Dermis microvascular lymphatic vessel endothelial cell (primary cell): ENCODE results near the gene CTSE. TPM values are rescaled to one million over a fixed set of nuclear protein-coding genes. Genes with fewer than 3 reads are reported as not detected.
A peak's percentile ranks its signal among the peaks of the same experiment; 100 is the strongest.
"Not testable (repeated sequence)": the region's sequence is repeated elsewhere in the genome, so short reads cannot be mapped to it uniquely, and the experiment has no call there.

ENCODE experiments used
- DNase-seq, 2 donors: peaks; one replicate each; pipeline versions ENCODE4 v3.0.0 to v3.0.0-alpha.2; 2010; ENCODE audit warnings: low read depth in 2 of 2
- total RNA-seq: library from RNA; depleted of rRNA; stranded (reverse); fragments of >200 nt; gene quantifications from 2 replicates; pipeline ENCODE4 v1.2.1, GENCODE V29; 2014

The CTSE gene
- not detected in 2 replicates for total RNA-seq

- no peak for DNase-seq
Measured at GRCh38 chr1:206023695-206024094, at the start of gene CTSE. Gene CTSE (minus strand): TSS chr1:206023895. CDS start chr1:206023791, 104 bp downstream.

DNA sequence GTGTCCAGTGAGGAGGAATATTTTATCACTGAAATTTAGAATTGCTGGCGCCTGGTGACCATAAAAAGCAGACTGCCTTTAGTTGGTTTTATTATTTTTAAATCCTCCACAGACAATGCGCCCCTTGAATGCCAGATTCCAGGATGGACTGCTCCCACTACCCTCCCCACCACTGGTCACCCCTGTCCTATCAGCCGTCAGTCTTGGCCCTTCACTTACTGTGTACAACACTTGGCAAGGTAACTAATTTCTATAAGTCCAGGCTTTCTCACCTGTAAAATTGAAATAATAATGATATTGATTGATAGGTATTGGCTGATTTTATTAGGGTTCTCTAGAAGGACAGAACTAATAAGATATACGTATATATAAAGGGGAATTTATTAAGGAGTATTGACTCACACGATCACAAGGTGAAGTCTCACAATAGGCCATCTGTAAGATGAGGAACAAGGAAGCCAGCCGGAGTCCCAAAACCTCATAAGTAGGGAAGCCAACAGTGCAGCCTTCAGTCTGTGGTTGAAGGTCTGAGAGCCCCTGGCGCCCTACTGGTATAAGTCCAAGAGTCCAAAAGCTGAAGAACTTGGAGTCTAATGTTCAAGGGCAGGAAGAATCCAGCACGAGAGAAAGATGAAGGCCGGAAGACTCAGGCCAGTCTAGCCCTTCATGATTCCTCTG lies 47.1 kb upstream of the CTSE start:
- no peak for DNase-seq

DNA sequence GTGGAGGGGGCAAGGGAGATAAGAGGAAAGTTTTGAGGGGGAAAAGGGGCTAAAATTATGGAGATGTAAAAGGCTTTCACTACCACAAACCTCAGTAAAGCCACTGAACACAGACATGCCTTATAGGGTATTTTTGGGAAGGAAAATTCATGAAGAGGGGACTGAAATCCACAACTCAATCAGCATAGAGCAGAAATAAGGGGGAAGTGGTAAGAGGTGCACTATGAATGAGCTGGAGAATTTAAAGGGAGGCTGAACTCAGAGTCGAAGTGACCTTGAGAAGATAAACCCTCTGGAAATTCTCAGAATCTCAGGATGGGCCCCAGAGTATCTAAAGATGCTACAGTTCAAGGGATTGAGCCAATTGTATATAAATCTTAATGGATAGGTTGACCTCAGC lies 44.6 kb upstream of the CTSE start:
- DNase-seq = no peak

DNA sequence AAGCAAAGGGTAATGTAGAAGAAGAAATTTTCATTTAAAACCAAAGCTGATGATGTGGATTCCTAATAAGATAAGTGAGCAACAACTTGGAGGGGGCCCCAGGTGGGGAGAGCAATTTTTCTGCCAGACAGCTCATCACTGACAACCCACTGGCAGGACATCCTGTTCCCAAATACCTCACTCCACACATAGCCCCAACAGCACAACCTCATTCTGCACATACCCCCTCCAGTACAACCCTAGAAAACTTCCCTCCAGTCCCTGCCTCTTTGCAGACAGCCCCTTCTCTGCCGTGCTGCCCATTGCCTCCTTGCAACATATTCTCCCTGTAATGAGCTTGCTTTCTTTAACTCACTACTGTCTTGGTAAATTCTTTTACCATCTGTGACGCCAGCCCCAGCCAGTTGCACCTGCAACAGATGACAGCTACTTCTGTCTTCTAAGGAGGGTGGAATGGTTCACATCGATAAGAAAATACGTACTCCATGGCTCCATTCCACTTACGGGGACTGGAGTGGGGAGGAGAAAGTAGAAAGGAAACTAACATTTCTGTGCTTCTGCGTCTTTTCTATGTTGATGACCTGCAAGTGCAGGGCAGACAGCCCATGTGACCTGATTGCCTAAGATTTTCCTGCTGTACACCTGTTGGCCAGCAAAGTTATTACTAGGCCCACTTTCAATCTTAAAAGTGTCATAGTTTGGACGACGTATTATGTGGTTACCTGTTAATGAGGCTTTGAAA lies 44.0 kb upstream of the CTSE start:
- DNase-seq = no peak

DNA sequence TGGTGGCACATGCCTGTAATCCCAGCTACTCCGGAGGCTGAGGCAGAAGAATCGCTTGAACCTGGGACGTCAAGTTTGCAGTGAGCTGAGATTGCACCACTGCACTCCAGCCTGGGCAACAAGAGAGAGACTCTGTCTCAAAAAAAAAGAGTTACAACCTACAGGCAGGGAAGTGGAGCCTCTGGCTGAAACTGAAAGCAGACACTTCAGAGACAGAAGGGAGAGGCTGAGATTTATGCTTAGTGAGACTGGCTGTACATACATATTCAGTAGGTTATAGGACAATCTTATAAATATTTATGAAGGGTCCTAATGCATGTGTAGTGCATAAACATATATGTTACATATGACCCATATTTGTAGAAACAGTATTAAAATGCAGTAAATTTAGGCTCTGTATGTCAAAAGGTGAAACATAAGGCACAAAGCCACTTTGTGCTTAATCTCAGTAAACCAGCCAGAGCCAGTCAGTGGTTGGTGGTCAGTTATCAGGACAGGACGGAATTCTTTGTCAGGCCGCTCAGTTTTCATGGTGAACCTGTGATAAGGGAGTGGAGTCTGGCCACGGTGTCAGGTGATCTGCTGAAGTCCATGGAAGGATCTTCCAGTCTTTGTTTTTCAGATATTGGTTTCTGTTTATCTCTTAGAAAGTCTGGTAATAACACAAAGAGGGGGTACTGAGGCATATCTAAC lies 42.9 kb upstream of the CTSE start:
- DNase-seq = no peak

- DNase-seq = no peak
Measured at GRCh38 chr1:206065547-206066145, 42.0 kb upstream of the CTSE start.

DNA sequence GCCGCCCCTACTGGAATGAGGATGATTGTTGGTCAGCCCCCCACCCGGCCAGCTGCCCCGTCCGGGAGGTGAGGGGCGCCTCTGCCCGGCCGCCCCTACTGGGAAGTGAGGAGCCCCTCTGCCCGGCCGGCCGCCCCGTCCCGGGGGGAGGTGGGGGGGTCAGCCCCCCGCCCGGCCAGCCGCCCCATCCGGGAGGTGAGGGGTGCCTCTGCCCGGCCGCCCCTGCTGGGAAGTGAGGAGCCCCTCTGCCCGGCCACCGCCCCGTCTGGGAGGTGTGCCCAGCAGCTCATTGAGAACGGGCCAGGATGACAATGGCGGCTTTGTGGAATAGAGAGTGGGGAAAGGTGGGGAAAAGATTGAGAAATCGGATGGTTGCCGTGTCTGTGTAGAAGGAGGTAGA lies 40.8 kb upstream of the CTSE start:
- DNase-seq = not testable (repeated sequence)

DNA sequence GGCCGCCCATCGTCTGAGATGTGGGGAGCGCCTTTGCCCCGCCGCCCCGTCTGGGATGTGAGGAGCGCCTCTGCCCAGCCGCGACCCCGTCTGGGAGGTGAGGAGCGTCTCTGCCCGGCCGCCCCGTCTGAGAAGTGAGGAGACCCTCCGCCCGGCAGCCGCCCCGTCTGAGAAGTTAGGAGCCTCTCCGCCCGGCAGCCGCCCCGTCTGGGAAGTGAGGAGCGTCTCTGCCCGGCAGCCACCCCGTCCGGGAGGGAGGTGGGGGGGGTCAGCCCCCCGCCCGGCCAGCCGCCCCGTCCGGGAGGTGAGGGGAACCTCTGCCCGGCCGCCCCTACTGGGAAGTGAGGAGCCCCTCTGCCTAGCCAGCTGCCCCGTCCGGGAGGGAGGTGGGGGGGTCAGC lies 40.3 kb upstream of the CTSE start:
- not testable (repeated sequence) for DNase-seq

DNA sequence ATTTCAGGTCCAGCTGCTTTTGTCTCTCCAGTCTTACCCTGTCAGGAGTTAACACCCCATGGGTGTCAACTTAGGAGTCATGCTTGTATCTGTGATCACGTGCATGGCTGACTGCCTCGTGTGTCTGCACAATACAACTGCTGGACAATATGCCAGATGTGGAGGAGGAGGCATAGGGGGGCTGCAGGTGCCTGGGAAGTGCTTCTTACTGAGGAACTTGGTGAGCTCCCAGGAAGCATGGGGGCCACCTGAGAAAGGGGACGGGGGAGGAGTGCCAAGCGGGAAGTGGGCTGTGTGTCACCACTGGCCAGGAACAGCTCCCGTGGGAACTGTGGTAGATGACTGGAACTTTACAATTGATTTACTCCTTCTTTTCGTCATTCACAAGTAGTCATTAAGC lies 38.8 kb upstream of the CTSE start:
- no peak for DNase-seq

DNA sequence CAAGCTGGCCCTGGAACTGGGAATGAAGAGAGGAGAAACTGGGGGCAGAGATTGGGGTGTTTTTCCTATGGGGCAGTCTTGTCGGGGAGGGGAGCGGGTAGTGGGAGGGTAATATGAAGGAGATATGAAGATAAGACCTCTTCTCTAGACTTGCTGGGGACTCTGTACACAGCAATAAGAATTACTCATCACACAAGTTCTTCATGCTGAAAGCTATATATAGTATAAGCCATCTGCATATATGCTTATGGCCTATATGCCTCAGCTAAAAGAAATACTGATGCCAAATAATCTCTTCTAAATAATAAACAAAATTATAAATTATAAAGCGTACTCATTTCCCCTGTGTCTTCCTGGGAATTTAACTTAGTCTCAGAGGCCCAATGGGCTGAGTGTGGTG lies 37.1 kb upstream of the CTSE start:
- DNase-seq = no peak

GRCh38 chr1:206059355-206059915 lies 35.7 kb upstream of the CTSE start:
- DNase-seq = no peak

DNA sequence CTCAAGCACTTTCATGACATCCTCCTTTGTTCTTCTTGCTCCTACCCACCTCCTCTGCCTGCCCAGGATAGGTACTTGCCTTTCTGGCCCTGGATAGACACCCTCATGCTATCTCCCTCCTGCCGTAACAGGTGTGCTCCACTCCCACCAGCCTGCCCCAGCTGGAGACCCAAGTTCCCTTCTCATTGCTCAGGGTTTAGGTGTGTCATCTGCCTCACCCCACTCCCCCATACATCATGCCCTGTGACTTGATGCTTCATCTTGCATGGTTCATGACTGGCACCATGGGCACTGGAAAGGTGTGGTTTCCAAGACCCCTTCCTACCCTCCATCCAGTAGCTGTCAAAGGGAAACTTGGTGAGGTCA lies 35.2 kb upstream of the CTSE start:
- no peak for DNase-seq

- not testable (repeated sequence) for DNase-seq
Measured at GRCh38 chr1:206058289-206058926, 34.7 kb upstream of the CTSE start.

- not testable (repeated sequence) for DNase-seq
Measured at GRCh38 chr1:206055639-206056323, 32.1 kb upstream of the CTSE start.

- not testable (repeated sequence) for DNase-seq
Measured at GRCh38 chr1:206055069-206055625, 31.5 kb upstream of the CTSE start.

DNA sequence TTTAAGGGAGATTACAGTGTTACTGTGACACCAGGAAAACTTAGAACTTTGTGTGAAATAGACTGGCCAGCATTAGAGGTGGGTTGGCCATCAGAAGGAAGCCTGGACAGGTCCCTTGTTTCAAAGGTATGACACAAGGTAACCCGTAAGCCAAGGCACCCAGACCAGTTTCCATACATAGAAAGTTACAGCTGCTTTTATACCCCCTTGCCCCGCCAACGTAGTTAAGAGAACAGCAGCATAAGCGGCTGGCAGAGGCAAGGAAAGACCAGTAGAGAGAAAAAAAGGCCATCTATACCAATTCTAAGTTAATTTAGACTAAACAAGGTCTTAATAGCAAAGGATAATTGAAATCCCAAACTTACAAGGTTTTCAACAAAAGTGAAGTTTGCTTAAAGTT lies 29.9 kb upstream of the CTSE start:
- not testable (repeated sequence) for DNase-seq

DNA sequence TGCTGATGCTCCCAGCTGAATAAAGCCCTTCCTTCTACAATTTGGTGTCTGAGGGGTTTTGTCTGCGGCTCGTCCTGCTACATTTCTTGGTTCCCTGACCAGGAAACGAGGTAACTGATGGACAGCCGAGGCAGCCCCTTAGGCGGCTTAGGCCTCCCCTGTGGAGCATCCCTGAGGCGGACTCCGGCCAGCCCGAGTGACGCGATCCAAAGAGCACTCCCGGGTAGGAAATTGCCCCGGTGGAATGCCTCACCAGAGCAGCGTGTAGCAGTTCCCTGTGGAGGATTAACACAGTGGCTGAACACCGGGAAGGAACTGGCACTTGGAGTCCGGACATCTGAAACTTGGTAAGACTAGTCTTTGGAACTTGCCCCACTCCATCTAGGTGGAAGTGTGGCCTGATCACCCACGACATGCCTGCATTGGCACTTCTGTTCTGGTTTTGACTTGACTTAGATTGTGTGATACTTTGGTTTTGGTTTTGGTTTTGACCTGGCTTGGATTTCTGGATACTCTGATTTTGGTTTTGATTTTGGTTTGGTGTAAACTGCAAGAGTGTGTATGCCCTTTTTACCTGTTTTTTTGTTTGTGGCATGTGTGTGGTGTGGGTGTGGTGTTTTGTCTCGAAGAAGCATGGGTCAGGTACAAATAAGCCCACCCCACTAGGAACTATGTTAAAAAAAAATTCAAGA lies 29.4 kb upstream of the CTSE start, which contains the start of gene RHEX:
Gene RHEX, plus strand, starts transcription at position 255 of the 692 bp plus-strand sequence. CDS start 44,656 bp downstream, outside the sequence.
- DNase-seq = not testable (repeated sequence)

GRCh38 chr1:206052231-206052865 lies 28.7 kb upstream of the CTSE start:
- not testable (repeated sequence) for DNase-seq

DNA sequence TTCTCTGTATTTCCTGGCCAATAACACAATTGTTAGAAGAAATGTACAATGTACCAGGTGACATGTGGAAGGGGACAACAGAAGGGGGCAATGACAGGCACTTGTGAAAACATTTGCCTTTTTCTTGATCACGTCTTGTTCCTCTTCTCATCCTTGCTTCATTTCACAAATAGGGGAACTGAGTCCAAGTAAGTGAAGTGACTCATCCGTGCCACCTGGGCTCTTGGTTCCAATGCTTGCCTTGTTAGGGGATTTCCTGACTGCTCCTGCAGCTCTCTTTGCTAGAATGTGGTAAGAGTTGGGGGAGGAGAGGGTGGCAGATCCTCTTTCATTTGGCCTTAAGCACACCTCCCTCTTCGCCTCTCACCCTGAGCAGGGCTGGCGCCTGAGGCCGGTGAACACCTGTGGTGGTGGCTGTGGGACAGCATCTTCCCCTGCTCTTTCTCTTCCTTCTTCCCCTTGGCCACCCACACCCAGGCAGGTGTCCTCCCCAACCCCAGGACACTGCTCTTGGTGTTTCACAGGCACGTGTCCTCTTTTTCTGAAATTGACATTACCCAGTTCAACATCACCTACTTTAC lies 27.1 kb upstream of the CTSE start:
- DNase-seq = peak in 1 of 2 donors; percentile 11
